ENCODE measurements around the gene STPG4. TPM values are rescaled to one million over a fixed set of nuclear protein-coding genes. Genes with fewer than 3 reads are reported as not detected.

Gene STPG4
- total RNA-seq, 1 experiment from 2014 or later, result not detected

DNA sequence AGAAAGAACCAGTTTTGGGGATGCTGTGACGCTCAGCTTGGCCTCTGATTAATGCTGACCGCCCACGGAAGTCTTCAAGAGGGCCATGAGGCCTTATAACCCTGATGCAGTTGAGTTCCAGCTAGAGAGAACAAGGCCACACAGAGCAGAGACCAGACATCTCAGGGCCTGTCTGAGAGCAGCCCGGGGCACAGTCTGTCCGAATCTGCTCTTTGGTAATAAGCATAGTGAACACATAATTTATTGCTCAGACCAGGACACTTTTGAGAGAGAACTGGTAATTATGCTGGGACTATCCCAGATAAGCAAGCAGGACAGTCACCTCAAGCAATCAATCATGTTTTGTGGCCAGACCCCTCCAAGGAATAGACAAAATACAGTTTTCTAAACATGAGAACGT is 68.5 kb downstream of the STPG4 start:
- no TSS peak for BruUV-seq (replicated peaks)
- H3K27me3 Mint-ChIP-seq (ENCODE audit: insufficient read depth, unreplicated experiment), result no peaks in the 10 kb centered on the region
- no peak for DNase-seq (ENCODE audit: unreplicated experiment)
- H3K27ac Mint-ChIP-seq (ENCODE audit: low read depth, unreplicated experiment), result no peak overlapping the region
- H3K9me3 Mint-ChIP-seq (ENCODE audit: unreplicated experiment), result no peaks in the 10 kb centered on the region
- intact Hi-C loops (cut with micrococcal nuclease), result no loop called here
- H3K4me1 Mint-ChIP-seq (ENCODE audit: insufficient read depth, unreplicated experiment), result no peaks in the 10 kb centered on the region
- ChIA-PET CTCF (no interaction called here), POLR2A (no interaction called here)
- H3K4me3 Mint-ChIP-seq (ENCODE audit: unreplicated experiment), result no peak overlapping the region
- TF ChIP-seq, protein P1, sequence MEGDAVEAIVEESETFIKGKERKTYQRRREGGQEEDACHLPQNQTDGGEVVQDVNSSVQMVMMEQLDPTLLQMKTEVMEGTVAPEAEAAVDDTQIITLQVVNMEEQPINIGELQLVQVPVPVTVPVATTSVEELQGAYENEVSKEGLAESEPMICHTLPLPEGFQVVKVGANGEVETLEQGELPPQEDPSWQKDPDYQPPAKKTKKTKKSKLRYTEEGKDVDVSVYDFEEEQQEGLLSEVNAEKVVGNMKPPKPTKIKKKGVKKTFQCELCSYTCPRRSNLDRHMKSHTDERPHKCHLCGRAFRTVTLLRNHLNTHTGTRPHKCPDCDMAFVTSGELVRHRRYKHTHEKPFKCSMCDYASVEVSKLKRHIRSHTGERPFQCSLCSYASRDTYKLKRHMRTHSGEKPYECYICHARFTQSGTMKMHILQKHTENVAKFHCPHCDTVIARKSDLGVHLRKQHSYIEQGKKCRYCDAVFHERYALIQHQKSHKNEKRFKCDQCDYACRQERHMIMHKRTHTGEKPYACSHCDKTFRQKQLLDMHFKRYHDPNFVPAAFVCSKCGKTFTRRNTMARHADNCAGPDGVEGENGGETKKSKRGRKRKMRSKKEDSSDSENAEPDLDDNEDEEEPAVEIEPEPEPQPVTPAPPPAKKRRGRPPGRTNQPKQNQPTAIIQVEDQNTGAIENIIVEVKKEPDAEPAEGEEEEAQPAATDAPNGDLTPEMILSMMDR (IDR thresholded peaks at IDR 0.05; ENCODE audit: unreplicated experiment), result no peak
- peaks cover 8% of the 10 kb centered on the region for H3K36me3 Mint-ChIP-seq (ENCODE audit: insufficient read depth, unreplicated experiment)

DNA sequence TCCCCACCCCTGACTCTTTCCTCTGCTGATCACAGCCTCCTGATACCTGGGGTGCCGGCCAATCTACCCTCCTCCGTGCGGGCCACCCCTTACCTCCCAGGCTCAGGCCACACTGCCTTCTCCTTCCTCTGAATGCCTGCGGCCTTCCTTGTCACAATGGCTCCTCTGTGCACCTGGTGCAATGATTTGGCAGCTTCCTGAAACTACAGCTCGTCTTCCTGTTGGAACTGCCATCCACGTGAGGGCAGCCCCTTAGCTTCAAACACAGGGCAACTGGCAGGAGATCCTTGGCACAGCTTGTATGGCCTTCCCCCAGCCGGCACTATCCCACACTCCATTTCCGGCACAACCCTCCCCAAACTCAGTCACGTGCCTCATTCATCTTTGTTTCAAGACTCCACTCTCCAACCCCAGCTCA is 69.0 kb downstream of the STPG4 start:
- ChIA-PET POLR2A (no interaction called here), CTCF (no interaction called here)
- no peak for DNase-seq (ENCODE audit: unreplicated experiment)
- intact Hi-C loops (cut with micrococcal nuclease), result no loop called here
- Mint-ChIP-seq H3K27ac (ENCODE audit: low read depth, unreplicated experiment) (no peak overlapping the region), H3K27me3 (ENCODE audit: insufficient read depth, unreplicated experiment) (no peaks in the 10 kb centered on the region), H3K4me3 (ENCODE audit: unreplicated experiment) (no peak overlapping the region), H3K9me3 (ENCODE audit: unreplicated experiment) (no peaks in the 10 kb centered on the region), H3K4me1 (ENCODE audit: insufficient read depth, unreplicated experiment) (no peaks in the 10 kb centered on the region), H3K36me3 (ENCODE audit: insufficient read depth, unreplicated experiment) (peaks cover 12% of the 10 kb centered on the region)
- BruUV-seq (replicated peaks), result no TSS peak
- TF ChIP-seq, protein P1 (IDR thresholded peaks at IDR 0.05; ENCODE audit: unreplicated experiment), result no peak

DNA sequence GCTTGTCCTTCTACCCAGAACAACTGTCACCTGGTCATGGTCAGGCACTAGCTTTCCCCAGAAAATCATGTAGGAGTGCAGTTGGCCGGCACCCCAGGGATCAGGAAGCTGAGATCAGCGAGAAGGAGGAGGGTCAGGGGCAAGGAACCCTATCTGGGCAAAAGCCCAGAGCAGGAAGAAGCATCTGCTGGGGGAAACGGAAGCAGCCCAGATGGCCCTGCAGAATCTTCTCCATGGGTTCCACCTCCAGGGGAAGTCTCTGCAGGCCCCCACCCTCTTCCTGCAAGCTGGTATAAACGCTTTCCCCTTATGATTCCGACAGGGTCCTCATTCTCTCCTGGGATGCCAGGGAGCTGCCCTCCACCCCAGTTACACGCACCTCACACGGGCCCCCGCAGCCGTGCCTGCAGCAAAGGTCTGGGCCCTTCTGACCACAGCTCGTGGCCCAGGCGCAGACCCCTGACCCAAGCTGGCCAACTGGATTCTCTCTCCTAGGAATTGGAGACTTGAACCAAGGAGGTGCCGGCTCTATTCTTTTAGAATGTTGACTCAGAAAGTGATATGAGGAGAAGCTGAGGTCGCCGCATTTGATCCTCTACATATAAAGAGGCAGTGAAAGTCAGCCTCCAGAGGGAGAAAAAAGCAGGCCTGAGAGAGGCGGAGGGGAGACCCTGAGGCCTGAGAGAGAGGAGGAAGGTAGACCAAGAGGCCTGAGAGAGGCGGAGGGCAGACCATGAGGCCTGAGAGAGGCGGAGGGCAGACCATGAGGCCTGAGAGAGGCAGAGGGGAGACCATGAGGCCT is 71.0 kb downstream of the STPG4 start:
- Mint-ChIP-seq H3K4me1 (ENCODE audit: insufficient read depth, unreplicated experiment) (peaks cover 6% of the 10 kb centered on the region), H3K9me3 (ENCODE audit: unreplicated experiment) (no peaks in the 10 kb centered on the region), H3K4me3 (ENCODE audit: unreplicated experiment) (no peak overlapping the region), H3K27me3 (ENCODE audit: insufficient read depth, unreplicated experiment) (no peaks in the 10 kb centered on the region), H3K36me3 (ENCODE audit: insufficient read depth, unreplicated experiment) (peaks cover 12% of the 10 kb centered on the region), H3K27ac (ENCODE audit: low read depth, unreplicated experiment) (no peak overlapping the region)
- ChIA-PET POLR2A (interaction anchor here (0.6 kb wide), 1 partner anchor 330 kb away, joined by 3 read pairs; no protein-coding TSS in a partner anchor), CTCF (no interaction called here)
- DNase-seq (ENCODE audit: unreplicated experiment), result no peak
- intact Hi-C loops (cut with micrococcal nuclease), result no loop called here
- TF ChIP-seq, protein P1 (IDR thresholded peaks at IDR 0.05; ENCODE audit: unreplicated experiment), result no peak
- no TSS peak for BruUV-seq (replicated peaks)

DNA sequence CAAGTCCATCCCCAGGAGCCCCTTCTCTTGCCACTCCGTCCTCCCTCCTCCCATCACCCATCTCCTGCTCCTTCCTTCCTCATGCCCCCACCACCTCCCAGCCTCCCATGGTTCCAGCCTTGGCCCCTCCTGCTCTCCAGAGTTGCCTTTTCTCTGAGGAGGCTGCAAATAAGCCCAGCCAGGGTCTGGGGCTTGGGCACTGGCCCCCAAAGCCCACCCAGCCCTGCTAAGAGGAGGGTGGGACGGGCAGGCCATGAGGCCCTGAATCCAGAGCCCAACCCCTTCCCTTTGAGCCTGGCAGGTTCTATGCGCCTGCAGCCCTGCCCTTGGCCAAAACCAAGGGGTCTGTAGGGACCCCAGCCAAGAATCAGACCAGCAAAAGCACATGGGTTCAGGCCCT is 71.6 kb downstream of the STPG4 start:
- Mint-ChIP-seq H3K36me3 (ENCODE audit: insufficient read depth, unreplicated experiment) (peaks cover 13% of the 10 kb centered on the region), H3K27ac (ENCODE audit: low read depth, unreplicated experiment) (no peak overlapping the region), H3K4me3 (ENCODE audit: unreplicated experiment) (no peak overlapping the region), H3K9me3 (ENCODE audit: unreplicated experiment) (no peaks in the 10 kb centered on the region), H3K27me3 (ENCODE audit: insufficient read depth, unreplicated experiment) (no peaks in the 10 kb centered on the region), H3K4me1 (ENCODE audit: insufficient read depth, unreplicated experiment) (peaks cover 11% of the 10 kb centered on the region)
- BruUV-seq (replicated peaks), result no TSS peak
- intact Hi-C loops (cut with micrococcal nuclease), result no loop called here
- POLR2A ChIA-PET, result interaction anchor here (0.6 kb wide), 1 partner anchor 331 kb away, joined by 3 read pairs; no protein-coding TSS in a partner anchor
- CTCF ChIA-PET, result no interaction called here
- no peak for DNase-seq (ENCODE audit: unreplicated experiment)
- TF ChIP-seq, protein P1 (IDR thresholded peaks at IDR 0.05; ENCODE audit: unreplicated experiment), result no peak

Measured in MCF 10A (cell line).